Measurements from ENCODE around the gene PALMD.
A peak's percentile ranks its signal among the peaks of the same experiment; 100 is the strongest.

PALMD gene

DNA sequence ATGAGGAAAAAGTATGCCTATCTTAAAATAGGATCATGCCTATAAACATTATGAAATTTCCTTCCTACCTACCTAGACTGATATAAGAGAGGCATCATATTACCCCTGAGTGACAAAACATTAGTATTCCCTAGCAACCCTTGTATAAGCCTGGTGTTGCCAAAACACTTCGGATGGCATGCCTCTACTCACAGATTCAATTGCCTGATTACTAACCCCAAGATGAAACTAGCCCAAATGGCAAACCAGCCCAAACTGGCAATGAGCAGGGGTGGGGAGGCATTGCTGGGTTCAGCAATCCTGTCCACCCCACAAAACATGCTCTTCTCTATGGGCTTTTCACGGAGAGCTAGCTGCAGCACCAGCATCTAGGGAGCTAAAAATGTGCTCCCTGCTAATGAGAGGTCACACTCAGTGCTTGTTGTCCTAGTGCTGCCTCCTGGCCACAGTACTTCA is 13.9 kb downstream of the PALMD start:
- DNase-seq (ENCODE audit: low read depth), result no peak

GRCh38 chr1:99660496-99660895 is 14.6 kb downstream of the PALMD start:
- DNase-seq (ENCODE audit: low read depth), result no peak

DNA sequence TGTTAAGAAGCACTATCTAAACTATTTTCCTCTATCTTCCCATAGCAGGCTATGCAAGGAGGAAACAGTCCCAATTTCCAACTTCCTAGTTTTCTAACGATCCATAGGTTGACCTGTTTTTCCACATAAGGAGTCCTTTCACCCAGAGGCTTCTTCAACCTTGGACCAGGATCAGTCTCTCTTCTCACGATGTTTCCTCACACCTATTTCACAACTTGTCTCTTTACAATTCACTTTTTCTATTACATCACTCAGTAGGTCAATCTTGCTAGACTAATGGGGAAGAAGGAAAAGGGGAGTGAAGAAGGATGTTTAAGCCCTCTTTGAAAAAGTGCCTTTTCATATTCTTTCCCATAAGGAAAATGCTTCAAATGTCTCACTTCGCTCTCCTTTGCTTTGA is 15.9 kb downstream of the PALMD start:
- no peak for DNase-seq (ENCODE audit: low read depth)

- no peak for DNase-seq (ENCODE audit: low read depth)
Measured at GRCh38 chr1:99662539-99663080, 16.7 kb downstream of the PALMD start.

DNA sequence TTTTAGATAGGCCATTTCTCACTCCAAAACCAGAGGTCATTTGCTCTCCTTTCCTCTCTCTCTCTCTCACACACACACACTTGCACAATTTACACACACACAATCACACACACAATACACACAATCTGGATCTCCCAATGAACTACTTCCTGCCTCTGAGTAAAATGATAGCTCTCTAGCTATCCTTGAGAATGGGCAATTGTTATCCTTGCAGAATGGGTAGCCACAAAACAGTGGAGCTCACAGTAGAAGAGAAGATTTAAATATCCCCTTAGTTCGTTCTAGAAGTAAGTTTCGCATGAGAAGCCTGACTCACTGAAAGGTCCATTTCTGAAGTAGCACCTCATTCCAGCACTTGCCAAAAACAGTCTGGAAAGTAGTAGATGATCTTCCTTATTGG is 17.6 kb downstream of the PALMD start:
- no peak for DNase-seq (ENCODE audit: low read depth)

DNA sequence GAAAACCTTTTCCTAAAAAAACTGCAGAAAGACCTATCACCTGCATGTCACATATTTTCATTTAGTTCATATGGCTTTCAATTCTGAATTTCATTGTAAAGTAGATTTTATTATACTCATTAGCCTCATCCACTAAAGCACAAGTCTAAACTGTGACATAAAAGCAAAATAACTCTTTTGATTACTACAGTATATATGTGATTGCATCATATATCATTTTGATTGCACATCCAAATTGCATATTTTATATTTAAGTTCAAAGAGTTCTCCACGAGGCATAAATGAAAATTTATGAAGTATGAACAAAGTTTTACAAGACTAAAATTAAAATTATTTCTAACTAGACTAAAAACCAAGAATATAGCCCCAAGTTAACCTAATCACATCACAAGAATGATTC is 19.3 kb downstream of the PALMD start:
- DNase-seq (ENCODE audit: low read depth), result no peak

DNA sequence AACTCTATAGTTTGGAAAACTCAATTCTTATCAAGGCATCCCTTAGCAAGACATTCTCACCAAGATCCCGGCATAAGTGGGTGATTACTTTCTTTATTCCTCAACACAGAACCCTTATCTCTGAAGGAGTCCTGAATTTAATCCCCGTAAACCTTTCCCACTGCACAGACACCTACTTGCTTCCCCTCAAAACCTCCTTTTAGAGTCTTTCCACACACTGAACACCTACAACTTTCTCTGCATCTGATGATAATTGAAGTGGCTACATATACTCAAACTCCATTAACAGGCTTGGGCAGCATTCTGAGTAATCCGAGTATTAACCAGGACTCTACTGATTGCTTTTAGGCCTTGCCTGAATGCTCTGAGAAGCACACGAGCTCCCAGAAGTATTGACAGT is 23.5 kb downstream of the PALMD start:
- DNase-seq (ENCODE audit: low read depth), result no peak

GRCh38 chr1:99669821-99670220 is 23.9 kb downstream of the PALMD start:
- no peak for DNase-seq (ENCODE audit: low read depth)

- no peak for DNase-seq (ENCODE audit: low read depth)
Measured at GRCh38 chr1:99670583-99670982, 24.7 kb downstream of the PALMD start.

GRCh38 chr1:99672038-99672437 is 26.1 kb downstream of the PALMD start:
- no peak for DNase-seq (ENCODE audit: low read depth)

- DNase-seq (ENCODE audit: low read depth), result no peak
Measured at GRCh38 chr1:99672530-99673213, 26.8 kb downstream of the PALMD start.

DNA sequence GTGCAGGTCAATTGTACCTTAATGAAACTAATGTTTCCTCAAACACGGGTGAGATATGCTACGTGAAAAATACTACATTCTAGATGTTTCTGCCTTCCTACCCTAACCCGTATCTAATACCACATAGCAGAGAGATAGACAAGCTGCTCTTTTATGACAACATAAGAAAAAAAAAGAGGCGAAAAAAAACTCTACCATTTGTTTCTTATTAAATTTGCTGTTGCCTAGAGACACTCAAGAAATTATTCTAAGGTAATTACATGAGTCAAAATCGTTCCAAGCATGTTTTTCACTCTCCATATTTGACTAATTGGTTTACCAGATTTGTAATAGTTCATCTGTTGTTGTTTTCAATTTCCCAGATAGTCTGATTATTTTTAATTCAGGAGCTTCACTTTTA is 27.4 kb downstream of the PALMD start:
- no peak for DNase-seq (ENCODE audit: low read depth)

DNA sequence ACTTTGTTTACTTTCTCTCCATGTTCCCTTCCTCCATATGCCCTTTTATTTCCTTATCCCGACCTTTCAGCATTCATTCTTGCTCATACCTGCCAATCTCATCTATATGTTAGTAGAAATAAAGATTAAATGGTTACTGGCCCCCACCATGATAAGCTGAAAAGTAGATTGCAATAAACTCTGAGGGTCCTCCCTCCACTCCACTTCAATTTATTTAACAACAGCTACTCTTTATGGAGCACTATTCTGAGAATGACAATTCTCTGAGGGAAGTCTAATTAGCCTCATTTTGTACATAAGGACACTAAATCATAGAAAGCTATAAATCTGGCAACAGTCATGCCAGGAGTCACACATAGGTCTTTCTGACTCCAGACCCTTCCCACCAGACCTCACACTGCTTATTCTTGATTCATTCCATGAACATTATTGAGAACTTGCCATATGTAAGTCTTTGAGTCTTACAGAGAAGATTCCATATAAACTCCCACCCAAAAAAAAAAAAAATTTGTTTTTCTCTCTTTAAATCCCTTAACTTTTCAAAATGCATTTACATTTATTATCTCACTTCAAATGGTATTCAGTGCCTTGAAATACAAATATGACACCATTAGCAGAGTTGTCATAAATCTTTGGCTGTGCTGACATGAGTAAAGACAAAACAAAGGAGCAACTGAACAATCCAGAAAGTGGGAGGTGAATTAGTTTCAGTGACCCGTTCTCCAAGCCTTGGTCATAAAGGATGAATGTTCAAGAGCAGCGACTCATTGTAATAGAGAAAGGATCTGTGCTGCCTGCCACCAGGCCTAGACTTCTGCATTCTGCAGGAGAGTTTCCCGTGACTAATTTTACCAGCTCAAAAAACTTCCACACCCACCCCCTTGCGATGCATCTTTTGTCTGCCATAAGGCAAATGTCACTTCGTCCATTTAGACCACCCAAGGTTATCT is 28.5 kb downstream of the PALMD start:
- no peak for DNase-seq (ENCODE audit: low read depth)

DNA sequence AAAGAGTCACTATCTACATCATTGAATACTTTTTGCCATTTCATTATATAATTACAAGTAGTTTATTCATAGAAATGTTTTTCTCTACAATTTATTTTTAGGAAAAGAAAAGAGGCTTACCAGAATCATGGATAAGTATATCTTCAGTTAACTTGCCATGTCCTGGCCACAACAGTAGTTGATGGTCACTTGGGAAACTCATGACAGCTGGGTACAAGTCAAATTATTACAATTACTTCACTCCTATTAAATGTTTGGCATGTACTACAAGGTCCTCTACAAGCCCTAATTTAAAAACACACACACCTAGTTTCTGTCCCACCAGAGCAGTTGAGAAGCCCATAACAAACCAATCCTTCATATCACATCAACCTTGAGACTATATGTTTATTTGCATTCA is 29.4 kb downstream of the PALMD start:
- DNase-seq (ENCODE audit: low read depth), result no peak

GRCh38 chr1:99675994-99676393 is 30.1 kb downstream of the PALMD start:
- DNase-seq (ENCODE audit: low read depth), result no peak

DNA sequence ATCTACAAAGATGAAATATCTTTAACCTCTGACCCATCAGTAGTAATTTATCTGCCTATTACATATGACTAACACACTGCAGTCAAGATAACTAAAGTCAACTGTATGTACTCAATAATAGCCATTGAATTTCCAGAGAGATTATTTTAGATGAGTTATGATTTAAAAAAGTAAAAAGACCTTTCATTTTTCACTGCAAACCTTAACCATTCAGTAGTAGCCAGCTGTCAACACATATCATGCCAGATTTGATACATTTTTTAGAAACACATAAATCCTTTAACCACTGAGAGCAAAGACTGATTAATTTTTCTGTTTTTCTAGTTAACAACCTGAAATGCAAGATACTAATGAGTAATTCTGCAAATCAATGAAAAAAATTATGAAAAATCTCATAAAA is 31.0 kb downstream of the PALMD start:
- no peak for DNase-seq (ENCODE audit: low read depth)

GRCh38 chr1:99677416-99677815 is 31.5 kb downstream of the PALMD start:
- no peak for DNase-seq (ENCODE audit: low read depth)

DNA sequence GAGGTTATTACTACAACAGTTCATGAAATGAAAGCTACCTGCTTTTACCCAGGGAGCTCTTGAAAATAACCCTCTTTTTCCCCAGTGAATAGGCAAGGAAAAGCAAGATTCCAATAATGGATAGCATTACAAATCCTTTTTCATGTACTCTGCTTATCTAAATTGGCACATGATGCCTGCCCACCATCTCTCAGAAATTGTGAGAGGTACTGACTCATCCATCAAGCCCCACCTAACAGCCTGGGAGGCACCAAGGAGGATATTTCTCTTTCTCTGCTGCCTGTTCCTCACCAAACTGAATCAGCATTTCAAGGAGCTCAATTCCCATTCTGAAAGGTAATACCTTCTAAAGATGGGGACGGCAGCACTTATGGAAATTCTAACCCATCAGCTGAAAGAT is 34.4 kb downstream of the PALMD start:
- no peak for DNase-seq (ENCODE audit: low read depth)

- DNase-seq (ENCODE audit: low read depth), result no peak
Measured at GRCh38 chr1:99681583-99681982, 35.7 kb downstream of the PALMD start.

DNA sequence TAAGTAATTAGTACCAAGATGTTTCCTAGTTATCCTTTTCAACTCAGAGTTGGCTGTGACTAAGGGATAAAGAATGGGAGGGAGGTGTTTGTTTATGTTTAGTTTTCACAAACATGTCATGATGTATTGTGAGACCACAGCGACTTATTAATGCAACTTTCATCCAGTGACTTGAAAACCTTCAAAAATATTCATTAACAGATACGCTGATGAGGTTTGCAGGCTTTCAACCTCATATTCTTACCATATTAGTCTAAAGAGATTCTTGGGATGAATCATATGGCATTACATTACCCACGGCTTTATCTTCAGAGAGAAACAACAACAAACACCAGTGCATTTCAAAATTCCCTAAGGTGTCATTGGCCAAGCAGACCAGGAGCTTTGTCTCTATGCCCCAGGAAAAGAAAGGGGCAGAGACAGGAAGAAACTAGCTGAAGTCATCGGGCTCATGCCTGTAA is 36.4 kb downstream of the PALMD start:
- DNase-seq (ENCODE audit: low read depth), result no peak

DNA sequence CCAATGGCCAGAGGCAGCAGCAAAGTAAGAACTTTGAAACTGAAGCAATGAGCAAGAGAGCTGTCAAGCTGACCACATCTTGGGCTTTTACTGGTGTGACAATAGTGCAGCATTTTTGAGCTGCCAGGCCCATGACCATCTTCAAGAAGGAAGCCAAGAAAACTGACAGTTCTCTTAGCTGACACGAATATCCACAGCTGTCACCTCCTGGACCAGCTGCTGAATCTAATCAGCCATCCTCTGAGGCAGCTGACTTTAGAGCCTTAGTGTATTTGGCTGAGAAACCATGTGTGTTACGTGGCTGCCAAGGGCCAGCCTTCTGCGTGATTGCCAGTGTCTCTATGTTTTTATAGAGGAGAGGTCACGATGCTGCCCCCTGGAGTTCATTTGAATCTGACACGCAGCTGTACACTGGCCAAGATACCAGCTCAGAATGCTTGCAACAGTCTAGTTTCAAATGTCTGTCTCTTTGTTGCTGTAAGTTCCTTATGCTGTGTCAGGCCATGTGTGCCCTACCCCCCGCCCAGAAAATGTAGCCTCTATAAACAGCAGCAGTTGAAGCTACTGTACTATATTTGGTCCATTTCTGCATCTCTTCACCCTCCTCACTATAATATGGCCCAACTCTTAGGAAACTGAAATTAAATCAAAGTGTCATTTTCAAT is 39.7 kb downstream of the PALMD start:
- DNase-seq (ENCODE audit: low read depth), result peak; percentile 4

DNA sequence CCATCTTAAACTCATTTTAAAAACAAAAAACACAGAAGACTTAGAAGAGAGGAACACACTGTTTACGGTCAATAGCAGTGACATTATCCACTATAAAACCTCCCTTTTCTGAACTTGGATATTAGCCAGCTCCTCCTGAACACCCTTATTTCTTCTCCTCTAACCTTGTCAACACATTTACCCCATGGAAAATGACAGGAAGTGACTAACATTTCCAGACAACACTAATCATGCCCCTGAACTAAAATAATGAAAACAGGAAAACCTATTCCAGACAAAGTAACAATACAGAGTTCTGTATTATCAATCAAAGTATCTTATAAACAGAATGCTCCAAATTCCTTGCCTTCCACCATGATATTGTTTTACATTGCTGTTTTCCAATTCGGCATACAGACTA is 45.3 kb downstream of the PALMD start:
- DNase-seq (ENCODE audit: low read depth), result no peak

All from stimulated activated CD8-positive, alpha-beta memory T cell treated with anti-CD3 and anti-CD28 coated beads, Interleukin-7, amount 100 ng/mL, for 24 hours (primary cell).